ENCODE measurements around the gene CLDN15.
"Not testable (repeated sequence)": the region's sequence is repeated elsewhere in the genome, so short reads cannot be mapped to it uniquely, and the experiment has no call there.

DNA sequence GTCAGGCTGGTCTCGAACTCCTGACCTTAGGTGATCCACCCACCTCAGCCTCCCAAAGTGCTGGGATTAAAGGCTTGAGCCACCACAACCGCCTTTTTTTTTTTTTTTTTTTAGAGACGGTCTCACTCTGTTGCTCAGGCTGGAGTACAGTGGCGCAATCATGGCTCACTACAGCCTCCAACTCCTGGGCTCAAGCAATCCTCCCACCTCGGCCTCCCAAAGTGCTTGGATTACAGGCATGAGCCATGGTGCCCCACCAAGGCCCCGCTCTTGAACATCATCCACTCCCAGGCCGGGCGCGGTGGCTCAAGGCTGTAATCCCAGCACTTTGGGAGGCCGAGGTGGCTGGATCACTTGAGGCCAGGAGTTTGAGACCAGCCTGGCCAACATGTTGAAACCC is 38.1 kb downstream of the CLDN15 start:
- TF ChIP-seq POLR2A (IDR thresholded peaks at IDR 0.05; ENCODE audit: low read length); GATA1 (IDR thresholded peaks at IDR 0.05; ENCODE audit: low read depth, low read length): not testable (repeated sequence)

Measured in erythroblast (primary cell).